Measurements from ENCODE around the gene KRTAP13-3.

KRTAP13-3 gene, protein sequence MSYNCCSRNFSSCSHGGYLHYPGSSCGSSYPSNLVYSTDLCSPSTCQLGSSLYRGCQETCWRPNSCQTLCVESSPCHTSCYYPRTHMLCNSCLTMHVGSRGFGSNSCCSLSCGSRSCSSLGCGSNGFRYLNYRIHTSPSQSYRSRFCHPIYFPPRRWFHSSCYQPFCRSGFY

DNA sequence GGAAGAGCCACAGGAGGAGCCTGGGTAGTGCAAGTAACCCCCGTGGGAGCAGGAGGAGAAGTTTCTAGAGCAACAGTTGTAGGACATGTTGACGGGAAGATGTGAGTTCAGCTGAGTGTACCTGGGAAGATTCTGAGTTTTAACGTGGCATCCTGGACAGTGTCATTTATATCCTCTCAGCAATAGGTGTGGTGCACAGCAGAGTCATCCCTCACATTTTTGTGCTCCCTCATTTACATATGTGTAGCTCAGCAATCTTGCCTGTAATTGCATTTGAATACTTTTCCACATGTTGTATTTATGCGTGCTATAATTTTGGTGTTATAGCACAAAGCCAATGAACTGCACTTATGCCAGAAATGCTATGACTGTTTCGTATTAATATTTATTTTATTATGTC, at the start of gene KRTAP13-3:
Gene KRTAP13-3, minus strand, starts transcription at position 101 of the 400 bp plus-strand sequence. Its CDS starts 14 bp downstream, at position 87.
- no peak for DNase-seq (ENCODE audit: low read depth in 2 of 2)

DNA sequence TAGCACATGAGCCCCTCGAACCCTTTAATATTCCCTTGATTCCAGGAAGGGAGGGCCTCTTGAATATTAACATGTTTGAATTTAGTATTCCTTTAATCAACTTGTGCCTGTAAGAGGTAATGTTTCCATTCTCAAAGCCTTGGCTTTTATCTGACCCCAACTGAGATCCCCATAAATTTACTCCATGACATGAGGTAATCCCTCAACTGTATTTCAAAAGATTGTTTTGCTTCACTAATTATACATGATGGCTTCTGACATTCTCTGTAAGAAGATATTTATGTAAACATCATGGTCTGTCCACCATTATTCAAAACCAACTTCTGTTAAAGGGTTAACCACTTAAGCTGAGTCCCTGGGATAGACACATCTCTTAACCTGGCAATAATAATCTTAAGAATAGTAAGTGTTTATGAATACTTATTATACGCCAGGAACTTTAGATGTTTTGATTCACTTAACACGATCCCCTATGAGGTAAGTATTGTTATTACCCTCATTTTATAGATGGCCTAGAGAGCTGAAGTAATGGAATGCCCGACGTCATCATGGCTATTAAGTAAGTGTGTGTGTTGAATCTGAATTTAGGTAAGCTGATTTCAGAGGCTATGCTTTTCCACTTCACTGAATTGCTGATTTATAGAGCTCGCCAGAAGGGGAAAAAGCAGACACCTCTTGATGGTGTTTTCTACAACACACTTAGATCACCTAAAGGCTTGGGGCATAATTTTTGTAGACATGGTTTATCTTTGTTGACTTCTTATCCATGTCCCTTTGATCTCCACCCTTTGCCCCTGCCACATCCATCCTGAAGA, 43.4 kb upstream of the KRTAP13-3 start:
- DNase-seq (ENCODE audit: low read depth in 2 of 2): no peak

- no peak for DNase-seq (ENCODE audit: low read depth in 2 of 2)
These were observed 38.0 kb upstream of the KRTAP13-3 start for GRCh38 chr21:30463713-30464112.

DNA sequence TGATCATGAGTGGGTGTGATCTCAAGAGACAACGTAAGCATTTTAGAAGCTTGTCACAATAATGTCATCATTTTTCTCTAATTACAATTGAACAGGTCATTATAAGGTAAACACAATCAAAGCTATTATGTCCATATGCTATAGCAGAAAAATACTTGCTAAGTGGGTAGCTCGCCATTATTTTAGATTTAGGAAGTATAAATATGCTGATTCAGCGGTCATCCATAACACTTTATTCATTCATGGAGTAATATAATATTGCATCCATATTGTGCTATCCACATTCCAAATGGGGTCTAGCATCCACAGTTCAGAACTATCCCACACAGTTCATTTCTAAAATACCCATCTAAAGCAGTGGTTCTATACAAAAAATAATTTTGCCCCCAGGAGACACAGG, 22.8 kb upstream of the KRTAP13-3 start:
- DNase-seq (ENCODE audit: low read depth in 2 of 2): no peak

DNA sequence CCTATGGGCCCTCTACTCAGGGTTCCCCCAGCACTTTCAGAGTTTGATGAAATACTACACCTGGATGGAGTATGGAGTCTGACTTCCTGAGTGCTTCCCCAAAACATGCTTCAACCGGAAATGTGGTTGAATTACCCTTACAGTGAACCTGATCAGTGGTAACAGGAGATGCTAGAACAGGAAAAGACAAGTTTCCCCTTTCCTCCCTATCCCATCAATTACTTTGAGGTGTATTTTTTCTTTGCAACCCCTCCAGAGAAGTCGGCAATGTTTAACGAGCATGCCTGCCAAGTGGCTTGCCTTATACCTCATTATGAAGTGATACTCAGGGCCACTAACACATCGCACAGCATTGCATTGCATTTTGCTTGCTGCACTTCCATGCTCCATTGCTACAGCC, 21.3 kb upstream of the KRTAP13-3 start:
- DNase-seq (ENCODE audit: low read depth in 2 of 2): no peak

- no peak for DNase-seq (ENCODE audit: low read depth in 2 of 2)
These were observed 18.5 kb upstream of the KRTAP13-3 start for GRCh38 chr21:30444204-30444603.

DNA sequence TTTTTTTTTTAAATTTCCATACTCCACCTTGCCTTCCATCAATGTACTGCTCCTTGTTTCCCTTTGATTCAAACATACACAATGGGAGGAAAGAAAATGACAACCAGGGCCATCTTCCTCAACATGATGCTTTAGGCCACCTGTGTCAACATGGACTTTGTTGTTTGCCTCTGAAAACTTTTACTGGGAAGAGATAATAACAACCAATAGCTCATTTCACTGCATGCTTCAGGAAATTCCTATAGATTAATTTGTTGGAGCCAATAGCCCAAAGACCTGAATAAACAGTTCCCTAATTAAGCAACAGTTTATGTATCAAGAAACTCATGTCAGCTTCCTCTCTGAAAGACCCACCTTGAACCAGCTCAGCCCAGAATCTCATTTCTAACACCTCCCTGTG, 17.5 kb upstream of the KRTAP13-3 start:
- no peak for DNase-seq (ENCODE audit: low read depth in 2 of 2)

GRCh38 chr21:30439975-30440374, 14.2 kb upstream of the KRTAP13-3 start, which contains the start of gene KRTAP15-1:
Gene KRTAP15-1, plus strand, starts transcription at chr21:30440275. Its CDS starts 53 bp downstream, at chr21:30440328.
- no peak for DNase-seq (ENCODE audit: low read depth in 2 of 2)

DNA sequence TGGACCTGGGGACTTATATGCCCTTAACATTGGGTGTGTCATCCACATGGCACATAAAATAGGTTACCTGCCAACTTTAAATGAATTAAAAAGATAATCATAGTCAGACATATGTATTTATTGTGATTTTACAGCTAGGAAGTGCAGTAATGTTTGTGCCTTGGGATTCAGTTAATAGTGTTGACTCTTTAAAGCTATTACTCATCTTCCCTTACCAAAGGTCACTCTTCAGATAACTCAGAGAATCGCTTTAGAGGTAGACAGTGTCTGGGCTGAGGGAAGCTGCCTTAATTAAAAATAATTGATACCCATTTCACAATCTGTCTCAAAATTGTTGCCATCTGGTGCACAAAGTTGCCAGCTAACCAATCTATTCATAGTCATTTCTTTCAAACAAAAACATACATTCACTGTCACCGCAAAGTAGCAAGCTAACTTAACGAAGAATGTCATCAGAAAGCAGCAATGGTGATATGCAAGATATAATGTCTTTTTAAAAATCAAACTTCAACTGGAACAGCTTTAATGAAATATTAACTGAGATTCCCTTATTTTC, 11.4 kb upstream of the KRTAP13-3 start:
- no peak for DNase-seq (ENCODE audit: low read depth in 2 of 2)

- DNase-seq (ENCODE audit: low read depth in 2 of 2): no peak
These were observed 8.4 kb upstream of the KRTAP13-3 start for GRCh38 chr21:30434033-30434631.

DNA sequence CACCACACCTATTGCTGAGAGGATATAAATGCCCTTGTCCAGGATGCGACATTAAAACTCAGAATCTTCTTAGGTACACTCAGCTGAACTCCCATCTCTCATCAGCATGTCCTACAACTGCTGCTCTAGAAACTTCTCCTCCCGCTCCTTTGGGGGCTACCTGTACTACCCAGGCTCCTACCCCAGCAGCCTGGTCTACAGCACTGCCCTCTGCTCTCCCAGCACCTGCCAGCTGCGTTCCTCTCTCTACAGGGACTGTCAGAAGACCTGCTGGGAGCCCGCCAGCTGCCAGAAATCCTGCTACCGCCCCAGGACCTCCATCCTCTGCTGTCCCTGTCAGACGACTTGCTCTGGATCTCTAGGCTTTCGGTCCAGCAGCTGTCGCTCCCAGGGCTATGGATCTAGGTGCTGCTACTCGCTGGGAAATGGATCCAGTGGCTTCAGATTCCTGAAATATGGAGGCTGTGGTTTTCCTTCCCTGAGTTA, 4.5 kb upstream of the KRTAP13-3 start, which contains the start of gene KRTAP13-4:
Gene KRTAP13-4, plus strand, starts transcription at position 51 of the 486 bp plus-strand sequence. Its CDS starts 56 bp downstream, at position 107.
- no peak for DNase-seq (ENCODE audit: low read depth in 2 of 2)

GRCh38 chr21:30426731-30427130, 1.0 kb upstream of the KRTAP13-3 start:
- no peak for DNase-seq (ENCODE audit: low read depth in 2 of 2)

DNA sequence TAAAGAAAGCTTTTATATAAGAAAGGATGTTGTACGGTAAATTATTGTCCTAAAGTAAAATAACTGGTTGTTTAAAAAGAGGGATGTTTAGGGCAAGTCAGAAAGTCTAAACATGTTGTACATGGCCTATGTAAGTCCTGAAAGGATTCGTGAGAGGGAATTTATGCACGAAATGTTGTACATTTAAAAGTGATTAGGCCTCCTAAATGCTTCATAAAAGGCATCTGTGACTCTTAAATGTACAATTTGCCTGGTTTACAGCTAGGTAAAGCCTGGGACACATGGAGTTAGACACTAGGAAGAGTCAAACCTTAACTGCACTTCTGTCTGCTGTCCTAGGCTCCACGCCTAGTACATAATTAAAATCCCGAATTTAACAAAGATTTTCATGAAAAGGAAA, 9.7 kb downstream of the KRTAP13-3 start:
- no peak for DNase-seq (ENCODE audit: low read depth in 2 of 2)

GRCh38 chr21:30408782-30409494, 16.8 kb downstream of the KRTAP13-3 start:
- no peak for DNase-seq (ENCODE audit: low read depth in 2 of 2)

- DNase-seq (ENCODE audit: low read depth in 2 of 2): no peak
These were observed 30.0 kb downstream of the KRTAP13-3 start, which contains the start of gene KRTAP13-1 for GRCh38 chr21:30395731-30396130. Gene KRTAP13-1, plus strand, starts transcription at chr21:30396031. Its CDS starts 56 bp downstream, at chr21:30396087.

- no peak for DNase-seq (ENCODE audit: low read depth in 2 of 2)
These were observed 34.2 kb downstream of the KRTAP13-3 start for GRCh38 chr21:30391492-30392025.

- no peak for DNase-seq (ENCODE audit: low read depth in 2 of 2)
These were observed 43.5 kb downstream of the KRTAP13-3 start for GRCh38 chr21:30382201-30382600.
